ENCODE measurements around the gene MKX. TPM values are rescaled to one million over a fixed set of nuclear protein-coding genes. Genes with fewer than 3 reads are reported as not detected.

MKX gene
- total RNA-seq, 2 experiments from 2014 or later: not detected

GRCh38 chr10:27717224-27717623 is 28.4 kb downstream of the MKX start:
- Histone ChIP-seq H3K4me1 (ENCODE audit: insufficient read depth, low read length, poor library complexity, severe bottlenecking) (no peaks in the 10 kb centered on the region), H3K36me3 (ENCODE audit: insufficient read depth, low read length) (no peaks in the 10 kb centered on the region), H4K20me1 (ENCODE audit: insufficient read depth, low read length) (no peaks in the 10 kb centered on the region), H3K9me3 (ENCODE audit: low read length) (no peaks in the 10 kb centered on the region), H3K9me2 (ENCODE audit: insufficient read depth, low read length) (no peaks in the 10 kb centered on the region), H3K4me2 (ENCODE audit: low read length) (no peak overlapping the region), H3K4me3 (ENCODE audit: low read depth, low read length, poor library complexity, severe bottlenecking) (no peak overlapping the region), H2AFZ (ENCODE audit: low read length) (no peak overlapping the region), H3K79me2 (ENCODE audit: insufficient read depth, low read depth, low read length) (no peaks in the 10 kb centered on the region), H3K27ac (ENCODE audit: low read depth, low read length, poor library complexity, severe bottlenecking) (no peak overlapping the region)
- intact Hi-C loops (cut with micrococcal nuclease; ENCODE audit: unreplicated experiment): no loop called here
- TF ChIP-seq CTCF (conservative IDR thresholded peaks at IDR 0.05; ENCODE audit: low read length): no peak
- no peak for TF ChIP-seq EZH2phosphoT487 (IDR thresholded peaks at IDR 0.05; ENCODE audit: borderline replicate concordance, low read depth, low read length)
- POLR2A ChIA-PET: interaction anchor here (1.0 to 1.3 kb wide), 2 partner anchors 15 to 21 kb away, joined by 3 read pairs; no protein-coding TSS in a partner anchor
- CTCF ChIA-PET (ENCODE audit: unreplicated experiment): interaction anchor here (0.6 kb wide), 1 partner anchor 239 kb away, joined by 3 read pairs; no protein-coding TSS in a partner anchor
- DNase-seq (ENCODE audit: low spot score): no peak
- no TSS peak for BruUV-seq (replicated peaks)

- intact Hi-C loops (cut with micrococcal nuclease; ENCODE audit: unreplicated experiment): no loop called here
- Histone ChIP-seq H3K9me2 (ENCODE audit: insufficient read depth, low read length) (no peaks in the 10 kb centered on the region), H2AFZ (ENCODE audit: low read length) (no peak overlapping the region), H3K4me1 (ENCODE audit: insufficient read depth, low read length, poor library complexity, severe bottlenecking) (no peaks in the 10 kb centered on the region), H3K79me2 (ENCODE audit: insufficient read depth, low read depth, low read length) (no peaks in the 10 kb centered on the region), H3K9me3 (ENCODE audit: low read length) (no peaks in the 10 kb centered on the region), H3K36me3 (ENCODE audit: insufficient read depth, low read length) (no peaks in the 10 kb centered on the region), H3K27ac (ENCODE audit: low read depth, low read length, poor library complexity, severe bottlenecking) (no peak overlapping the region), H3K4me3 (ENCODE audit: low read depth, low read length, poor library complexity, severe bottlenecking) (no peak overlapping the region), H3K4me2 (ENCODE audit: low read length) (no peak overlapping the region), H4K20me1 (ENCODE audit: insufficient read depth, low read length) (no peaks in the 10 kb centered on the region)
- ChIA-PET CTCF (ENCODE audit: unreplicated experiment) (no interaction called here), POLR2A (interaction anchor here (1.3 kb wide), 1 partner anchor 22 kb away, joined by 3 read pairs; no protein-coding TSS in a partner anchor)
- no TSS peak for BruUV-seq (replicated peaks)
- DNase-seq (ENCODE audit: low spot score): no peak
- TF ChIP-seq EZH2phosphoT487 (IDR thresholded peaks at IDR 0.05; ENCODE audit: borderline replicate concordance, low read depth, low read length): no peak
- TF ChIP-seq CTCF (conservative IDR thresholded peaks at IDR 0.05; ENCODE audit: low read length): no peak
Measured at GRCh38 chr10:27716521-27716920, 29.1 kb downstream of the MKX start.

- Histone ChIP-seq H4K20me1 (ENCODE audit: insufficient read depth, low read length) (no peaks in the 10 kb centered on the region), H3K79me2 (ENCODE audit: insufficient read depth, low read depth, low read length) (no peaks in the 10 kb centered on the region), H3K27ac (ENCODE audit: low read depth, low read length, poor library complexity, severe bottlenecking) (no peak overlapping the region), H3K4me1 (ENCODE audit: insufficient read depth, low read length, poor library complexity, severe bottlenecking) (no peaks in the 10 kb centered on the region), H3K9me2 (ENCODE audit: insufficient read depth, low read length) (no peaks in the 10 kb centered on the region), H2AFZ (ENCODE audit: low read length) (no peak overlapping the region), H3K36me3 (ENCODE audit: insufficient read depth, low read length) (no peaks in the 10 kb centered on the region), H3K4me3 (ENCODE audit: low read depth, low read length, poor library complexity, severe bottlenecking) (no peak overlapping the region), H3K9me3 (ENCODE audit: low read length) (no peaks in the 10 kb centered on the region), H3K4me2 (ENCODE audit: low read length) (no peak overlapping the region)
- intact Hi-C loops (cut with micrococcal nuclease; ENCODE audit: unreplicated experiment): no loop called here
- POLR2A ChIA-PET: interaction anchor here (0.6 to 1.7 kb wide), 2 partner anchors 8 to 20 kb away, joined by 4 to 5 read pairs; no protein-coding TSS in a partner anchor
- CTCF ChIA-PET (ENCODE audit: unreplicated experiment): no interaction called here
- BruUV-seq (replicated peaks): no TSS peak
- DNase-seq (ENCODE audit: low spot score): no peak
- TF ChIP-seq CTCF (conservative IDR thresholded peaks at IDR 0.05; ENCODE audit: low read length) (no peak), EZH2phosphoT487 (IDR thresholded peaks at IDR 0.05; ENCODE audit: borderline replicate concordance, low read depth, low read length) (no peak)
Measured at GRCh38 chr10:27715505-27715904, 30.1 kb downstream of the MKX start.
